Daoy (cell line): Measurements from ENCODE around the gene MAPKAPK3. TPM values are rescaled to one million over a fixed set of nuclear protein-coding genes. Genes with fewer than 3 reads are reported as not detected.
"Not testable (repeated sequence)": the region's sequence is repeated elsewhere in the genome, so short reads cannot be mapped to it uniquely, and the experiment has no call there.

ENCODE experiments used
- DNase-seq: peaks from one replicate; pipeline ENCODE4 v3.0.0-alpha.2; 2015; ENCODE audit warnings: low read depth
- total RNA-seq: library from RNA; depleted of rRNA; stranded (reverse); fragments of >200 nt; shearing (Covaris generic); gene quantifications from 2 replicates; pipeline ENCODE4 v1.2.3, GENCODE V29; 2014; rRNA removed

The MAPKAPK3 gene
- total RNA-seq, 1 experiment from 2014 or later = 21.7 TPM

DNA sequence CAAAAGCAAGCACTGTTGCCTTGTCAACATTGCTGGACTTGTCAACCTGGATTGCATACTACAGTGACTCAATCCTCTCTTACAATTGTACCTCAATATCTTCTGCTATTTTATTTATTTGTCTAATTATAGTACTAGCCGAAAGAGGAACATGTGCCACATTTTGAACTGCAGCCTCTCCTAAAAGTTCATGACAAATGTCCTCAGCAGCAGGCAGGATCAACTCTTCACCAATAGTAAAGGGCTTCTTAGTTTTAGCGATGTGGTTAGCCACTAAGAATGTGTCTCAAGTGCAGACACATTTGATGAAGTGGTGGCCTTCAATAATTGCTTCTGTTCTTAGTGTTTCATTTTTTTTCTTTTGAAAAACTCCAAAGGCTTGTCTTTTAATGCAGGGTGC, 71.0 kb downstream of the MAPKAPK3 start:
- DNase-seq = no peak

- not testable (repeated sequence) for DNase-seq
Measured at GRCh38 chr3:50688602-50689001, 71.7 kb downstream of the MAPKAPK3 start.

DNA sequence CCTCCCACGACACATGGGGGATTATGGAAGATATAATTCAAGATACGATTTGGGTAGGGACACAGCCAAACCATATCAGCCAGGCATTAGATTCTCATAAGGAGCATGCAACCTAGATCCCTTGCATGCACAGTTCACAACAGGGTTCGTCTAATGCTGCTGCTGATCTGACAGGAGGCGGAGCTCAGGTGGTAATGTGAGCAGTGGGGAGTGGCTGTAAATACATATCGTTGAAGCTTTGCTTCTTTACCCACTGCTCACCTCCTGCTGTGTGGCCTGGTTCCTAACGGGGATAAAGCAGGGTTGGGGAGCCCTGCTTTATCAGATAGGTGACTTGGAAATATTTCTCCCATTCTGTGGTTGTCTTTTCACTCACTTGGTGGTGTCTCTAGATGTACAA, 72.6 kb downstream of the MAPKAPK3 start:
- no peak for DNase-seq

GRCh38 chr3:50695031-50695430, 78.1 kb downstream of the MAPKAPK3 start:
- DNase-seq = no peak

GRCh38 chr3:50696276-50696675, 79.3 kb downstream of the MAPKAPK3 start:
- no peak for DNase-seq

DNA sequence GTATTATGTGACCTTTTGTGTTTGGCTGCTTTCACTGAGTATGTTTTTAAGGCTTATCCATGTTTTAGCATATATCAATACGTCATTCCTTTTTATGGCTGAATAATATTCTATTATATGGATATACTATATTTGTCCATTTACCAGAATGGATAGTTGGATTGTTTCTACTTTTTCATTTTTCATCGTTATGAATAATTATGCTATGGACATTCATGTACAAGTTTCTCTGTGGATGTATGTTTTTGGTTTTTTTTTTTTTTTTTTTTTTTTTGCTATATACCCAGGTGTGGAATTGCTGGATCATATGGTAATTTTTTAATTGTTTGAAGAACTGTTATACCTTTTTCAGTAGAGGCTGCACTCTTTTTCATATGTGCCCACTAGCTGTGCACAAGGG, 81.3 kb downstream of the MAPKAPK3 start:
- no peak for DNase-seq

Other genes starting within 250 kb of the MAPKAPK3 start
- gene CACNA2D2, start 113.5 kb upstream of the MAPKAPK3 start, total RNA-seq = 0.03 TPM in 1 of 2 replicates, not detected in the other
- 2.4 and 2.6 TPM in 2 replicates for gene C3orf18, start 49.4 kb upstream of the MAPKAPK3 start, total RNA-seq
- gene HEMK1, start 47.6 kb upstream of the MAPKAPK3 start, total RNA-seq = 9.1 and 9.7 TPM in 2 replicates
- gene CISH, start 5.4 kb upstream of the MAPKAPK3 start, total RNA-seq = 0.46 TPM in 1 of 2 replicates, not detected in the other
- gene DOCK3, start 57.8 kb downstream of the MAPKAPK3 start, total RNA-seq = 0.36 and 0.51 TPM in 2 replicates